IPS DF 6.9 (cell line): ENCODE results near the gene NPHS1.
"Not testable (repeated sequence)": the region's sequence is repeated elsewhere in the genome, so short reads cannot be mapped to it uniquely, and the experiment has no call there.

ENCODE experiments used
- DNase-seq: peaks from one replicate; pipeline ENCODE4 v3.0.0-alpha.2; 2013; ENCODE audit warnings: low read depth, low spot score
- H3K27ac ChIP-seq: one replicate; pipeline ENCODE4 v1.5.1; 2013; ENCODE audit warnings: low read length, control low read depth
- H3K27me3 ChIP-seq: 2 replicates; pipeline ENCODE4 v1.6.1; 2013; ENCODE audit warnings: mild to moderate bottlenecking, low read length; ENCODE audit not compliant: control insufficient read depth, insufficient read depth
- H3K36me3 ChIP-seq: 2 replicates; pipeline ENCODE4 v1.6.1; 2013; ENCODE audit warnings: low read length; ENCODE audit not compliant: control insufficient read depth, insufficient read depth
- H3K4me1 ChIP-seq: 2 replicates; pipeline ENCODE4 v1.6.1; 2013; ENCODE audit warnings: low read length; ENCODE audit not compliant: control insufficient read depth, insufficient read depth
- H3K4me3 ChIP-seq: 2 replicates; pipeline ENCODE4 v1.5.1; 2013; ENCODE audit warnings: mild to moderate bottlenecking, low read length
- H3K9me3 ChIP-seq: 2 replicates; pipeline ENCODE4 v1.6.1; 2013; ENCODE audit warnings: low read length, inconsistent platforms; ENCODE audit not compliant: control insufficient read depth, insufficient read depth
- WGBS: extraction: QIAGEN DNeasy Blood & Tissue Kit; methylation state at CpG from one replicate; pipeline ENCODE4 v1.1.7; 2013; ENCODE audit warnings: mixed read lengths, missing lambda C conversion rate; ENCODE audit not compliant: insufficient read length, insufficient coverage; 5-methylcytosine and 5-hydroxymethylcytosine counted together

The NPHS1 gene

GRCh38 chr19:35874392-35874930 lies 22.2 kb upstream of the NPHS1 start:
- Histone ChIP-seq H3K36me3 (no peaks in the 10 kb centered on the region), H3K4me3 (no peak overlapping the region), H3K27ac (no peak overlapping the region), H3K27me3 (no peaks in the 10 kb centered on the region), H3K9me3 (no peaks in the 10 kb centered on the region), H3K4me1 (peaks cover 2% of the 10 kb centered on the region)
- no CpG with 5 or more reads among the region's 32 CpGs for WGBS
- DNase-seq: no peak

GRCh38 chr19:35872180-35872579 lies 19.9 kb upstream of the NPHS1 start:
- no peak for DNase-seq
- no CpG with 5 or more reads among the region's 5 CpGs for WGBS
- Histone ChIP-seq H3K36me3 (no peaks in the 10 kb centered on the region), H3K4me3 (no peak overlapping the region), H3K9me3 (no peaks in the 10 kb centered on the region), H3K4me1 (peaks cover 2% of the 10 kb centered on the region), H3K27ac (no peak overlapping the region), H3K27me3 (peaks cover 3% of the 10 kb centered on the region; the same call in 1 of the 2 replicates)

DNA sequence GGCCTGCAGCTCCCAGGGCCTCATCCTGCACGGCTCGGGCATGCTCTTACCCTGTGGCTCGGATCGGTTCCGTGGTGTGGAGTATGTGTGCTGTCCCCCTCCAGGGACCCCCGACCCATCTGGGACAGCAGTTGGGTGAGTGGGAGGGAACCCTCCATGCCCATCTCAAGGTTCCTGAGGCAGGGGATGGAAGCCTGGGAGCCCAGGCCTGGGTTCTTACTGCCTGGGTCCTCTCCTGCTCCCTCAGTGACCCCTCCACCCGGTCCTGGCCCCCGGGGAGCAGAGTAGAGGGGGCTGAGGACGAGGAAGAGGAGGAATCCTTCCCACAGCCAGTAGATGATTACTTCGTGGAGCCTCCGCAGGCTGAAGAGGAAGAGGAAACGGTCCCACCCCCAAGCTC lies 19.3 kb upstream of the NPHS1 start:
- H3K4me1 ChIP-seq: peaks cover 2% of the 10 kb centered on the region
- H3K36me3 ChIP-seq: no peaks in the 10 kb centered on the region
- no peak for DNase-seq
- peaks cover 3% of the 10 kb centered on the region; the same call in 1 of the 2 replicates for H3K27me3 ChIP-seq
- no peak overlapping the region for H3K4me3 ChIP-seq
- WGBS: no CpG with 5 or more reads among the region's 12 CpGs
- no peaks in the 10 kb centered on the region for H3K9me3 ChIP-seq
- no peak overlapping the region for H3K27ac ChIP-seq

DNA sequence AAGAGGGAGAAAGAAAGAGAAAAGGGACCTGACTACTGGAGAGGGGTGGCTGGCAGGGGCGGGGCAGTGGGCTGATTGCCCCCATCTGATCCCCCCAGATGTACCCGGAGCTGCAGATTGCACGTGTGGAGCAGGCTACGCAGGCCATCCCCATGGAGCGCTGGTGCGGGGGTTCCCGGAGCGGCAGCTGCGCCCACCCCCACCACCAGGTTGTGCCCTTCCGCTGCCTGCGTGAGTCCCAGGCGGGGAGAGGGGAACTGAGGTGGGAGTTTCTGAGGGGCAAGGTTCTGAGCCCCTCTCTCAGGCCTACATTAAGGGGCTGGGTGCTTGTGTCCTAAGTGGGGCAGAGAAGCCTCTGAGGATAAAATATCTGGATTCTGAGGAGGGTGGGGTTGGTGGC lies 18.5 kb upstream of the NPHS1 start:
- peaks cover 3% of the 10 kb centered on the region; the same call in 1 of the 2 replicates for H3K27me3 ChIP-seq
- no peak overlapping the region for H3K4me3 ChIP-seq
- peaks cover 2% of the 10 kb centered on the region for H3K4me1 ChIP-seq
- no peak for DNase-seq
- H3K27ac ChIP-seq: no peak overlapping the region
- no CpG with 5 or more reads among the region's 12 CpGs for WGBS
- no peaks in the 10 kb centered on the region for H3K36me3 ChIP-seq
- no peaks in the 10 kb centered on the region for H3K9me3 ChIP-seq

DNA sequence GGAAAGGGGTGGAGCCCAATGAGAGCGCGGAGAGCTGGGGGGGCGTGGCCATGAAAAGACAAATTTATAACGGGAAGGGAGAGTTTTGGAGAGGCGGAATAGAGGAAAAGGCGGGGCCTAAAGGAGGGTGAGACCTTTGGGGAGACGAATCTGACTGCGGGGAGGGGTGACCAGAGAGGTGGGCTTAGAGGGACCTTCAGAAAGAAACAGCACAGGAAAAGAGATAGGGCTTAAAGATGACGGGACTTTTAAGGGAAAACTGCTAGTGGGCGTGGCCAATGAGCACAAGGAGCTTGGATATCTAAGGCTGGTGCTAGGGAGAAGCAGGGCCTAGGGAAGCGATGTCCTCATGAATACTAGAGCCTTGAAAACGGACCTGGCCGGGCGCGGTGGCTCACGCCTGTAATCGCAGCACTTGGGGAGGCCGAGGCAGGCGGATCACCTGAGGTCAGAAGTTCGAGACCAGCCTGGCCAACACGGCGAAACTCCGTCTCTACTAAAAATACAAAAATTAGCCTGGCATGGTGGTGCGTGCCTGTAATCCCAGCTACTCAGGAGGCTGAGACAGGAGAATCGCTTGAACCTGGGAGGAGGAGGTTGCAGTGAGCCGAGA lies 17.9 kb upstream of the NPHS1 start:
- H3K27me3 ChIP-seq, H3K4me1 ChIP-seq, H3K27ac ChIP-seq, H3K36me3 ChIP-seq, H3K9me3 ChIP-seq: not testable (repeated sequence)
- WGBS: no CpG with 5 or more reads among the region's 26 CpGs
- peak overlapping the region; percentile 49; the same call in 1 of the 2 replicates for H3K4me3 ChIP-seq
- DNase-seq: peak; percentile 73

DNA sequence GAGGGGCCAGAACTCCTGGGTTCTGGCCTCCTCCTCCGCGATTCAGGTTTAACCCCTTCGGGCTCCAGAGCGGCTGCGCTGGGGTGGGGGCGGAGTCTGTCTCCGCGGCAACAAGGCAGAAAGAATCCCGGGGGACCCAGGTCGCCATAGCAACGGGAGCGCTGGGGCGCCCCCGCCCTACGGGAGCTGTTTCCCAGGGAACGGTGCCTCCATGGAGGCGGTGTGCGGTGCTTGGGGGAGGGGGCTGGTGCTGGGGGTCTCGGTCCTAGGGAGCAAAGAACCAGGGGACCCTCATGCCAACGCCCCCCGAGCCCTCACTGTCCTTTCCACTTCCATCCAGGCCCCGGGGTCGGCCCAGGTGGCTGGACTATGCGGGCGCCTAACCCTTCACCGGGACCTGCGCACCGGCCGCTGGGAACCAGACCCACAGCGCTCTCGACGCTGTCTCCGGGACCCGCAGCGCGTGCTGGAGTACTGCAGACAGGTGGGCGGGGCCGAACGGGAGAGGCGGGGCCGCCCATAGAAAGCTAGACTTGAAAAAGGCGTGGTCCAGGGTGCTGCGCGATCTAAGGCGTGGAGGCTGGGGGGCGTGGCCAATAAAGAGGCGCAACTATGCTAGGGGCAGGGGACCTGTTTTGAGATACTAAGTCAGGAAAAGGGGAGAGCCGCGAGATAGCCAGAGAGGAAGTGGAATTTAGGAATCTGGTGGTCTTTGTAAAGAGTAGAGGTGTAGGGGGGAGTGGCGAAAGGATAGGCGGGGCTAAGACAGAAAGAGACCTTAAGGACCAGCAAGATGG lies 17.2 kb upstream of the NPHS1 start:
- peak overlapping the region; percentile 54; the same call in 1 of the 2 replicates for H3K4me3 ChIP-seq
- no peaks in the 10 kb centered on the region for H3K9me3 ChIP-seq
- peak; percentile 84 for DNase-seq
- H3K27ac ChIP-seq: no peak overlapping the region
- H3K4me1 ChIP-seq: peaks cover 2% of the 10 kb centered on the region
- H3K36me3 ChIP-seq: no peaks in the 10 kb centered on the region
- no CpG with 5 or more reads among the region's 51 CpGs for WGBS
- peaks cover 3% of the 10 kb centered on the region; the same call in 1 of the 2 replicates for H3K27me3 ChIP-seq

DNA sequence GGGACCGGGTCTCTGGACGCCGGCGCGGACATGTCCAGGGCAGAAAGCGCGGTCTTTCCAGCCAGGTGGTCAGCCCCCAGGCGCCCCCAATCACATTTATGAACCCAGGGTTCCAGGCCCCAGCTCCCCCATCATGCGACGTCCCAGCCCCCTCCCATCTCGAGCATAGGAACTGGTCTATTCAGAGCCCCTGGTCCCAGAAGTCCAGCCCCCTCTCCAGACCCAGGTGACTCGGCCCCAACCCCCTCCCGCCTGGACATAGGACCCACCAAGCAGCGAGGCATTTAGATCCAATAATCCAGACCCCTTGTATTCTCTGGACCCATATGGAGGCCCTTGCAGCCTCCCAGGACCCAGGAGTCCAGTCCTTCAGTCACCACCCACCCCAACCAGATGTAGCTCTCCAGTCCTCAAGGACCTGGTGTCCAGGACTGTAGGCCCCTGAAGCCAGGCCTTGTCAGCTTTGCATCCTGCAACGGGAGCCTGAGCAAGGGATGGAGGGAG lies 16.6 kb upstream of the NPHS1 start:
- Histone ChIP-seq H3K4me3 (peak overlapping the region; percentile 54; the same call in 1 of the 2 replicates), H3K27ac (no peak overlapping the region), H3K27me3 (peaks cover 3% of the 10 kb centered on the region; the same call in 1 of the 2 replicates), H3K4me1 (peaks cover 2% of the 10 kb centered on the region; the same call in 1 of the 2 replicates), H3K36me3 (no peaks in the 10 kb centered on the region), H3K9me3 (no peaks in the 10 kb centered on the region)
- no CpG with 5 or more reads among the region's 15 CpGs for WGBS
- no peak for DNase-seq

- no peak within 1 kb of the TSS for H3K27ac ChIP-seq
Observed at GRCh38 chr19:35868172-35868822, 16.0 kb upstream of the NPHS1 start, which contains the start of gene APLP1. Gene APLP1, plus strand, starts transcription at chr19:35868574. Its CDS starts 63 bp downstream, at chr19:35868637.

DNA sequence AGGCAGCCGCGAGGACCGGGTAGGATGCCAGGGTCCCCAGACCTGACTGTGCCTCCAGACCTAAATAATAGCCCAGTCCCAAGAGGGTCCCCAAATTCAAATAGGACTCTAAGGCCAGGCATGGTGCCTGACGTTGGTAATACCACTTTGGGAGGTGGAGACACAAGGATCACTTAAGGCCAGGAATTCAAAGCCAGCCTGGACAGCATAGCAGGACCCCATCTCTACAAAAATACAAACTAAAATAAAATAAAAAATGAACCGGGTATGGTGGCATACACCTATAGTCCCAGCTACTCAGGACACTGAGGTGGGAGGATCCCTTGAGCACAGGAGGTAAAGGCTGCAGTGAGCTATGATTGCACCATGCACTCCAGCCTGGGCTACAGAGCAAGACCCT lies 10.7 kb upstream of the NPHS1 start:
- no peaks in the 10 kb centered on the region for H3K9me3 ChIP-seq
- H3K27me3 ChIP-seq: peaks cover 5% of the 10 kb centered on the region; the same call in 1 of the 2 replicates
- H3K27ac ChIP-seq: no peak overlapping the region
- no peak for DNase-seq
- WGBS: no CpG with 5 or more reads among the region's 5 CpGs
- H3K4me3 ChIP-seq: no peak overlapping the region
- no peaks in the 10 kb centered on the region for H3K36me3 ChIP-seq
- H3K4me1 ChIP-seq: 0 out of 2 replicates have a peak, but pooled peaks cover 3% of the 10 kb centered on the region

More at GRCh38 chr19:35868172-35868822, 16.0 kb upstream of the NPHS1 start, which contains the start of gene APLP1:
- H3K9me3 ChIP-seq: no peaks in the 10 kb centered on the region
- no peak for DNase-seq
- peaks cover 3% of the 10 kb centered on the region; the same call in 1 of the 2 replicates for H3K27me3 ChIP-seq
- peaks cover 2% of the 10 kb centered on the region; the same call in 1 of the 2 replicates for H3K4me1 ChIP-seq
- H3K4me3 ChIP-seq: peak within 1 kb of the TSS; percentile 54; the same call in 1 of the 2 replicates
- H3K36me3 ChIP-seq: no peaks in the 10 kb centered on the region
- WGBS: no CpG with 5 or more reads among the region's 60 CpGs

DNA sequence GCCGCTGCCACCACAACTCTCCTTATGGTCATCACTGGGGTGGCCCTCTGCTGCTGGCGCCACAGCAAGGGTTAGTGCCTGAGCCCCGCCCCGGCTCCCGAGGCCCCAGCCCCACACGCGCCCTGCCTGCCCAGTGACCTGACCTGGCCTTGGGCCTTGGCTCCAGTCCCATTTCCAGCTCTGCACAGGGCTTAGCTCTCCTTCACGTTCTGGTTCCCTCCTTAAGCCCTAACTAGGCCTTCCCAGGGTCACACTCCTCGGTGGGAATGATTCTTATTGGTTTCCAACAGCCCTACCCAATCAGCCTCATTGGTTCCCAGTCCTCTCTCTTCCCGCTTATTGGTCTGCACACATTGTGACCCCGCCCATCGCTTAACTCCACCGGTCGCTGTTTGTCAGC lies 10.2 kb upstream of the NPHS1 start:
- Histone ChIP-seq H3K4me1 (0 out of 2 replicates have a peak, but pooled peaks cover 3% of the 10 kb centered on the region), H3K36me3 (no peaks in the 10 kb centered on the region), H3K27ac (no peak overlapping the region), H3K27me3 (peaks cover 2% of the 10 kb centered on the region; the same call in 1 of the 2 replicates), H3K4me3 (no peak overlapping the region), H3K9me3 (no peaks in the 10 kb centered on the region)
- no CpG with 5 or more reads among the region's 14 CpGs for WGBS
- no peak for DNase-seq
